NCI-H146 treated with DMSO at 0.1 percent for 48 hours (cell line): ENCODE results near the gene CCDC81.
"Not testable (repeated sequence)": the region's sequence is repeated elsewhere in the genome, so short reads cannot be mapped to it uniquely, and the experiment has no call there.

ENCODE experiments used
- DNase-seq: peaks from one replicate; lab custom pipeline; 2025; ENCODE audit not compliant: unreplicated experiment; lab: John Stamatoyannopoulos, UW

The CCDC81 gene

GRCh38 chr11:86374586-86374985 is at the start of gene CCDC81:
CCDC81 (plus strand) TSS chr11:86374887; CDS start chr11:86375164, 277 bp downstream.
- no peak for DNase-seq

DNA sequence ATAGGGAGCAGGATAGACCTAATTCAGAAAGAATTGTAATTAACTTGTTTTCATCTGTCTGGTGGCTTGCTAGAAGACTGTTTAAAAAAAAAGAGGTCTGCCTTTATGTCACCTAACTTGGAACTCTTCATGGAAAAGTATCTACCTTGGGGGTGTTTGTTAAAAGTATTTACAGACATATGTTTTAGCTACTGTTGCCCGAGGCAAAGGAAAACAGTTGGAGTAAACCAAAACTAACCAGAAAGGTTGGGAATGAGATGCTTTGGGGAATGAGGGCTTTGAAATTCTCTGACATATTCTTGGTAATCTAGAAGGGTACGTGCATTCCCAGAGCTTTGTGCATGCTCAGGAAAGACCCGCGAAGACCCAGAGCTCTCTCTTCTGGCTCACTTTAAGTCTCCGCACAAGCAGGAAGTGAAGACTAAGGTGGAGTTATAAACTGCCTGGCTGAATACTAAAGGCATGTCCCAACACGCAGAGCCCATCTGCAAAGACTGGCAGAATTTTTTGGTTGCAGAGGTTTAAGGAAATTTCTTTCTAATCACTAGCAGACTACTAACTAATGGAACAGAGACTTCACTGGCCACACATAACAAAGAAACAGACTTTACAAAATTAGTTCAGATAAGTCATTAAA is 39.4 kb upstream of the CCDC81 start:
- DNase-seq: no peak

- no peak for DNase-seq
These were observed 37.5 kb upstream of the CCDC81 start for GRCh38 chr11:86337227-86337626.

DNA sequence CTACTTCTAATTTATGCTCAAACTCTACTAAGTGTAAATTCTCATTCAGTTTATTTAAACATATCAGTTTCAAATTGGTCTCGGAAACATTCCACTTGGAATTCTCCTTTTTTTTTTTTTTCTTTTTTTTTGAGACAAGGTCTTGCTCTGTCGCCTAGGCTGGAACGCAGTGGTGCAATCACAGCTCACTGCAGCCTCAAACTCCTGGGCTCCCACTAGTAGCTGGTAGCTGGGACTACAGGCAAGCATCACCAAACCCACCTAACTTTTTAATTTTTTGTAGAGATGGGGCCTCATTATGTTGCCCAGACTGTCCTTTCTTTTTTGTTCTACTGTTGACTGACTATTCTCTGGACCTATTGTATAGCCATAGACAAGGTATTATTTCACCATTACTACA is 33.3 kb upstream of the CCDC81 start:
- DNase-seq: no peak

DNA sequence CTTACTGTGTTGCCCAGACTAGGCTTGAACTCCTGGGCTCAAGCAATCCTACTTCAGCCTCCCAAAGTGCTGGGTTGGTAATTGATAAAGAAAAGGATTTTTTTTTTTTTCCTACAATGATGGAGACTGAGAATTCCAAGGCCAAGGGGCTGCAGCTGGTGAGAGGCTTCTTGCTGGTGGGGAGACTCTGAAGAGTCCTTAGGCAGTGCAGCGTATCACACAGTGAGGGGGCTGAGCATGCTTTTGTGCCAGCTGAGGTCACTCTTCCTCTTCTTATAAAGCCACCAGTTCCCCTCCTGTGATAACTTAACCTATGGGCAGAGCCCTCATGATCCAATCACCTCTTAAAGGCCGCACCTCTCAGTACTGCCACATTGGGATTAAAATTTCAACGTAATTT is 28.2 kb upstream of the CCDC81 start:
- no peak for DNase-seq

DNA sequence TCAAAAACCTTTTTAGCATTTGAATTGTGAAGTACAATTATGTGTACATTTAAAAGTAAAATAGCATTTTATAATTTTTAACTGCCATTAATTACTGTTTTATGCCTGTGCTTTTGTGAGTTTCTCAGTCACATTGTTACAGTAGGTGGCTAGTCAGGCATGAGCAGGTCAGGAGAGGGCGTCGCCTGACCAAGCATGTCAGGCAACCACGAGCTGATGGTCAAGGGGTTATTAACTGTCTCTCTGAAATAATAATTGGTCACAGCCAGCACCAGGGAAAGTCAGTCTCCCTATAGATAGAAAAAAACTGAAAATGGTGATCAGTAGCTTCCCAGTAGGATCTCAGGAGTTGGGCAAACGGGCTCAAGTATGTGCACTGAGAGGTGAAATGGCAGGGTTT is 19.4 kb upstream of the CCDC81 start:
- no peak for DNase-seq

DNA sequence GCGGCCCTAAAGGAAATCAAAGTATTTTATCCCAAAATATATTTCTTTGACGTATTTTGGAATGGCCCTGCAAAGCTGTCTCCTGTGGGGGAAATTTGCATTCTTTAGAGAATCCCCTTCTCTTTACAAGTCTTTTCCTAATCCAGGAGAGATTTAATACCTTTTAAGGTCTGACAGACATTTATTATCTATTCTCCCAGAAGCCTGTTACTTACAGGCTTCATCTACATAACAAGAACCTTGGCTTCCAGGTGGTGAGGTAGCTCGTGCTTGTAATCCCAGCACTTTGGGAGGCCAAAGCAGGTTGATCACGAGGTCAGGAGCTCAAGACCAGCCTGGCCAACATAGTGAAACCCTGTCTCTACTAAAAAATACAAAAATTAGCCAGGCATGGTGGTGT is 17.3 kb upstream of the CCDC81 start:
- not testable (repeated sequence) for DNase-seq

DNA sequence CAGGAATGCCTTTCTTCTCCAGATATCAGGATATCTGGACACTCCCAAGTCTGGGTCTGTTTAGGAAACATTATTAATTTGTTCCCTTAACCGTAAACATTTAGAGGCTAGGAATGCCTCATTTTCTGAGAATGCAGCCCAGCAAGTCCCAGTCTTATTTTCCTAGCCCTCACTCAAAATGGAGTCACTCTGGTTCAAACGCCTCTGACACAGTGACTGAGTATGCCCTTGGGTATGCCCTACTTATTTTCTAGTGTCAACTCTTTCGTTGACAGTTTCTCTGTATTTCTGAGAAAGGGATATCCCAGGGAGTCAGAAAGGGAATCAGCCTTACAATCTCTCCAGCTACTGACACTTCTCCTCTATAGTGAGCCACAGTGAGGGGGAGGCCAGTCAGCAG is 16.0 kb upstream of the CCDC81 start:
- no peak for DNase-seq

DNA sequence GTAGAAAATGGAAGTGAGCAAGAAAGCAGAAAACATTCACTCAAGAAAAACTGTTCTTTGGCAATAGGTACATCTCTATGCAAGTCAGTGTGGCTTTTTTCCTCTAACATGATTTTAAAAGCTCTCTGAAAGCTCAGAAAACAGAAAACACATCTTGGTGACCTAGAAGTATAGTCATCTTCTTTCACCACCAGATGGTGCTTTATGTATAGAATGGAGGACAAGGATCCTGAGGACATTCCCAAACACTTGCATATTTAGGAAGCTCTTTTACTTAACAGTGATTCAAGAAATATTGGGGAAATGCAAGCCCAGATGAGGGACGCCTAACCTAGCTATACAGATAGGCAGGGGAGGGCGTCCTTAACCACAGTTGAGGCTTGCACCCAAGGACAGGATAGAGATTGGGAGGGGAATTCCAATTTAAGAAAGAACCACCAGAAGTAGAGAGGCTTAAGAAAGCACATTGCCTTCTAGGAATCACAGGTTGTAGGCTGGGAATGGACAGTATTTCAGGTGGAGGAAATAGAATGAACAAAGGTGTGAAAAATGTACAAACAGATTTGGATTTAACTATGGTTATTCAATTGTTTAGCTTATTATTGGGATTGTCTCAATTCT is 13.8 kb upstream of the CCDC81 start:
- DNase-seq: no peak

- DNase-seq: no peak
These were observed 11.3 kb upstream of the CCDC81 start for GRCh38 chr11:86363424-86363823.

DNA sequence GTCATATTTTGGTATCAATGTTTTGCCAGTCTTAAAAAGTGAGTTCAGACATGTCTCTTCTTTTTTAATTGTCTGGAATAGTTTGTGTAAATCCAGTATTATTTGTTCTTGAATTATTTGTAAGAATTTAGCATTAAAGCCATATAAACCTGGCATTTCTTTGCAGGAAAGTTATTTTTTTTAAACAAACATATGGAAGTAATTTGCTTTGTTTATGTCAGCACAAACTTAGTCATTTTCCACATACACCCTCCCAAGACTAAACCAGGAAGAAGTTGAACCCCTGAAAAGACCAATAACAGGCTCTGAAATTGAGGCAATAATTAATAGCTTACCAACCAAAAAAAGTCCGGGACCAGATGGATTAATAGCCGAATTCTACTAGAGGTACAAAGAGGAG is 9.1 kb upstream of the CCDC81 start:
- DNase-seq: no peak

DNA sequence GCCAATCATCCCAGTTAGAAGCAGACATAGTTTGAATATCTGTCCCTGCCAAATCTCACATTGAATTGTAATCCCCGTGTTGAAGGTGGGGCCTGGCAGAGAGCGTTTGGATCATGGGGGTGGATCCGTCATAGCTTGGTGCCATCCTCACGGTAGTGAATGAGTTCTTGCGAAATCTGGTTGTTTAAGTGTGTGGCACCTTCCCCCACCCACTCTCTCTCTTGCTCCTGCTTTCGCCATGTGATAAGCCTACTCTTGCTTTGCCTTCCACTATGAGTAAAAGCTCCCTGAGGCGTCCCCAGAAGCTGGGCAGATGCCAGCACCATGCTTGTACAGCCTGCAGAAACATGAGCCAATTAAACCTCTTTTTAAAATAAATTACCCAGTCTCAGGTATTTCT is 5.0 kb upstream of the CCDC81 start:
- DNase-seq: no peak

GRCh38 chr11:86370171-86370570 is 4.5 kb upstream of the CCDC81 start:
- peak; percentile 1 for DNase-seq

GRCh38 chr11:86370922-86371594 is 3.6 kb upstream of the CCDC81 start:
- no peak for DNase-seq

- no peak for DNase-seq
These were observed 2.6 kb upstream of the CCDC81 start for GRCh38 chr11:86372041-86372440.

DNA sequence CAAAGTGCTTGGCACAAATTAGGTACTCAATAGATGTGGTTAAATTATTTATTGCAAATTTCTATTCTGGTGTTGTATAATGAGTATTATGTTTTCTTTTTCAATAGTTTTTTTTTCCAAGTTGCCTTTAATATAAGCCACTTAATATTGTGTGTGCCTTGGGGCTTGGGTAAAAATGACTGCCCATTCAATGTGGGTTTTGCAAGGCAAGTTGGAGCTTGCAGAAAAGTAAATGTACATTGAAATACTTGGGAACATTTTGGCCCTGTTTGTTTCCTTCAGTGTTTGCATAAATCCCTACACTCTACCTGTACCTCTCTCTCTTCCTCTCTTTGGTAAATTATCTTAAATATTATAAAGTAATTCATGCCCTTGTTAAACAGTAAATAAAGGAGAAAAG is 2.1 kb upstream of the CCDC81 start:
- no peak for DNase-seq

GRCh38 chr11:86374069-86374468 is 618 bp upstream of the CCDC81 start:
- no peak for DNase-seq

DNA sequence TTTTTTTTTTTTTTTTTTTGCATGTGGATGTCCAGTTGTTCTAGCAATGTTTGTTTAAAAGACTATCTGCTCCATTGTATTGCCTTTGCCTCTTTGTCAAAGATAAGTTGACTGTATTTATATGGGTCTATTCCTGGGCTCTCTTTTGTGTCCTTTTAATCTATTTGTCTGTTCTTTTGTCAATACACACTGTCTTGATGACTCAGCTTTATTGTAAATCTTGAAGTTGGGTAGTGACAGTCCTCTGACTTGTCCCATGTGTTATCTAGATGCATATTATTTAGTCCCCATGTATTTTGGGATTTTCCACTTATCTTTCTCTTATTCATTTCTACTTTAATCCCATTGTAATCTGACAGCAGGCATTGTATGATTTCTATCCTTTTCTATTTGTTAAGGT is 3.3 kb downstream of the CCDC81 start:
- no peak for DNase-seq

DNA sequence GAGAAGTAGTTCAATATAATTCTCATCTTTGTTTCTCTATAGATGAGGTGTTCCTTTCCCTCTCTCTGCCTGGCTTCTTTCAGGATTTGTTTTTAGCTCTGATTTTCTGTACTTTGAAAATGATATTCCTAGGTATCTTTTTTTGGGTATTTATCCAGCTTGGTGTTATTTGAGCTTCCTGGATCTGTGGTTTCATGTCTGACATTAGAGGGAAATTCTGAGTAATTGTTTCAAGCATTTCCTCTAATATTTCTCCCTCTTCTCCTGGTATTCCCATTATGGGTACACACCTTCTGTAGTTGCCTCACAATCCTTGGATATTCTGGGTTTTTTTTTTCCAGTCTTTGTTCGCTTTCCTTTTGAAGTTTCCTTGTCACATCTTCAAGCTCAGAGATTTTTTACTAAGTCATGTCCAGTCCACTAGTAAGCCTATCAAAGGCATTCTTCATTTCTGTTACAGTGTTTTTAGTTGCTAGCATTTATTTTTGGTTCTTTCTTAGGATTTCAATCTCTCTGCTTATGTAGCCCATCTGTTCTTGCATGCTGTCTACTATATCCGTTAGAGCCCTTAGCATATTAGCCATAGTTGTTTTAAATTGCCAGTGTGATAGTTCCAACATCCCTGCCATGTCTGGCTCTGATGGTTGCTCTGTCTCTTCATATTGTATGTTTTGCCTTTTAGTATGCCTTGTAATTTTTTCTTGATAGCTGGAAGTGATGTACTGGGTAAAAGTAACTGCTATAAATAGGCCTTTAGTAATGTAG is 5.8 kb downstream of the CCDC81 start:
- no peak for DNase-seq

GRCh38 chr11:86383041-86383955 is 8.6 kb downstream of the CCDC81 start:
- no peak for DNase-seq

DNA sequence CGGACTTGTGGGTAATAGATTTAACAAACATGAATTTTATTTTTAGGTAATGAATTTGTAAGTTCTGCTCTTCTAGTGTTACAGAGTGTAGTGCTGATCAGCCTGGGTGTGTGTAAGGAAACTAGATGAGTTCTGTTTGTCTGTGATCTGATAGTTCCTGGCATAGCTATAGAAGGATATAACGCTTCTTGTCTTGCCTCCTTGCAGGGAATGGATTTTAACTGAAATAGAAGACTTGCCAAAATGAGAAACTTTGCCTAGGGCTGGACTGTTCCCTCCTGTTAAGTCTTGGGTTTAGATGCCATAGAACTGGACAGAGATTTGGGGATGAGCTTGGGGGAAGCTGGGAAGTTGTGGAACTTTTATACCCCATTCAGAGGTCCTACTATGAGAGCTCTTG is 11.6 kb downstream of the CCDC81 start:
- no peak for DNase-seq
